ENCODE measurements around the gene KCTD6. TPM values are rescaled to one million over a fixed set of nuclear protein-coding genes. Genes with fewer than 3 reads are reported as not detected.

KCTD6 gene
- total and polyA plus RNA-seq, 2 of the 8 experiments (the other 6 are each of a cell fraction or from before 2014, with no cell fraction given) = 17.4 to 21.4 TPM

DNA sequence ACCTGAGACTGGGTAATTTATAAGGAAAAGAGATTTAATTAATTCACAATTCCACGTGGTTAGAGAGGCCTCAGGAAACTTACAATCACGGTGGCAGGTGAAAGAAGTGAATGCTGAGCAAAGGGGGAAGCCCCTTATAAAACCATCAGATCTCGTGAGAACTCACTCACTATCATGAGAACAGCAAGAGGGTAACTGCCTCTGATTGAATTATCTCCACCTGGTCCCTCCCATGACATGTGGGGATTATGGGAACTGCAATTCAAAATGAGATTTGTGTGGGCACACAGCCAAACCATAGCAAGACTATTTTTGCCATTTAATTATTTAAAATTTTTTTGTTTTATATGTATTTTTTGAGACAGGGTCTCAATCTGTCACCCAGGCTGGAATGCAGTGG is 27.0 kb upstream of the KCTD6 start (continued):
- TF ChIP-seq CREB1 (IDR thresholded peaks at IDR 0.05) = no peak
- TF ChIP-seq POLR2AphosphoS5 (IDR thresholded peaks at IDR 0.05; ENCODE audit: low read depth, low read length) = no peak
- TF ChIP-seq SRF (IDR thresholded peaks at IDR 0.05; ENCODE audit: low read depth, low read length) = no peak
- TF ChIP-seq JUND (IDR thresholded peaks at IDR 0.05; ENCODE audit: low read length) = no peak
